MM.1S (cell line): ENCODE measurements around the gene NYAP2.

Experiments used
- CTCF ChIP-seq: fragments of 300-600 bp; sonication (generic); IDR thresholded peaks from 2 replicates; pipeline ENCODE4 v1.5.1; 2016; ENCODE audit warnings: antibody characterized with exemption, low read length, mixed read lengths
- EZH2 ChIP-seq: fragments of 300-600 bp; sonication (generic); optimal IDR thresholded peaks from 2 replicates; pipeline ENCODE3; 2017; ENCODE audit warnings: low read depth, mild to moderate bottlenecking, antibody characterized with exemption, low read length, mixed read lengths
- EZH2phosphoT487 ChIP-seq: fragments of 300-600 bp; sonication (generic); IDR thresholded peaks from 2 replicates; pipeline ENCODE4 v1.6.1; 2018; ENCODE audit warnings: antibody characterized with exemption, low read length

- TF ChIP-seq EZH2 (no peak), CTCF (no peak), EZH2phosphoT487 (no peak)
These were observed 290.6 kb downstream of the NYAP2 start for GRCh38 chr2:225690153-225690552.
